ENCODE results near the gene HOXB5. TPM values are rescaled to one million over a fixed set of nuclear protein-coding genes. Genes with fewer than 3 reads are reported as not detected.

Gene HOXB5
- total and polyA plus RNA-seq, 4 donors, result 2.9 to 116 (median 56.0) TPM

DNA sequence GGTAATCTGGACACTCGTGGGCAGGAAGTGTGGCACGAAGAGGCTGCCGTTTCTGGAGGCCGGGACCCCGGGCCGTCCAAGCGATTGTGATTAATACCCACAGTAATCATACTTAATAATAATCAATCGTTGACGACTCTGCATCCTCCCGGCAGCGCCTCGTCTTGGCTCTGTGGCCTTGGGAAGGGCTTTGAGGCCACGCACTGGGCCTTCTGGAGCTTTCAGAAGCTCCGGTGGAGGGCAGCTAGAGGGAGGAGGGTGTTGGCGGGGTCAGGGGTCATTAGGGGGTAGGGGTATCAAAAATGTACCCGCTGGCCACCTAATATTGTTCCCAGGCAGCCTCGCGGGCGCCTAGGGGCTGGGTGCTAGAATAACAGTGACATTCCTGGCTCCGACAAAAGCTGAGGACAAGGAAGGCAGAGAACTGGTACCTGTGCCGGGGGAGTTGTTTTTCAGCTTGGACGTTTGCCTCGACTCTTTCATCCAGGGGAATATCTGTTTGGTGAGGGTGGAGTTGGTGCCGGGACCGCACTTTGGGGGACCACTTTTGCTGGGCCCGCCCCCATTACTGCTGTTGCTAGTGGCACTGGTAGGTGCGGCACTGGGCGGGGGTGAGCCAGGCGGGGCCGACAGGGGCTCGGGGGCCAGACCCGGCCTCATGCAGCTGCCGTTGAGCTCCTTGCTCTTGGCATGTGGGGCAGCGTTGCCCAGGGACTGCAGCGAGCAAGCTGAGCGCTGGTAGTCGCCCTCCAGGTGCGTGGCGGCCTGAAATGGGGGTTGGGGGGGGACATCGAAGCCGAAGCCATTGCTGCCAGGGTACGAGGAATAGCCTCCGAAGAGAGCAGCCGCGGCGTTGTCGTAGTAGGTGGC lies 41.7 kb downstream of the HOXB5 start:
- H3K27me3 ChIP-seq (ENCODE audit: control insufficient read depth, insufficient read depth, low read length), result no peaks in the 10 kb centered on the region
- peak overlapping the region; percentile 99 for H3K27ac ChIP-seq (ENCODE audit: low read depth, low read length)
- H3K4me1 ChIP-seq (ENCODE audit: control insufficient read depth, insufficient read depth, low read length), result peaks cover 70% of the 10 kb centered on the region
- H3K4me3 ChIP-seq (ENCODE audit: low read depth, low read length), result peak overlapping the region; percentile 20
- peaks cover 34% of the 10 kb centered on the region for H3K36me3 ChIP-seq (ENCODE audit: control insufficient read depth, insufficient read depth, low read length)
- no peaks in the 10 kb centered on the region for H3K9me3 ChIP-seq (ENCODE audit: control insufficient read depth, insufficient read depth, low read length)
- WGBS (ENCODE audit: insufficient coverage), result 10% methylated on average over 40 of the region's 47 CpGs
- DNase-seq (ENCODE audit: low read depth in 4 of 6, low spot score in 6 of 6), result peak; percentile 15 to 77 (median 30)

DNA sequence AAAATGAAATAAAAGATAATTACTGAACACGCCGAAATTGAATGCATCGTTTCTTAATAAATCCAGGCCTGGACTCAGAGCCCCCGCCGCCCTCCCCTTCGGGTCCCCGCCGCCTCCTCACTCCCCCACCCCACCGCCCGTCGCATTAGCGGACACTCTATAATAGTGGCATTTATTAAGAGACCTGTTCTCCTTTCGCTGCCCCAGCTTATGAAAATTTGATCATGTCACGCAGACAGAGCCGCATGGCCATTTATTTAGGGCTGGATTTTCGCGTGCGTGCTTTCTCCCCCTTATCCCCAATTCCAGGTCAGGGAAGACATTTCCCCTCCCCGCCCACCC lies 42.4 kb downstream of the HOXB5 start:
- Histone ChIP-seq H3K27ac (ENCODE audit: low read depth, low read length) (peak overlapping the region; percentile 99), H3K4me1 (ENCODE audit: control insufficient read depth, insufficient read depth, low read length) (peaks cover 75% of the 10 kb centered on the region), H3K4me3 (ENCODE audit: low read depth, low read length) (peak overlapping the region; percentile 12), H3K9me3 (ENCODE audit: control insufficient read depth, insufficient read depth, low read length) (no peaks in the 10 kb centered on the region), H3K27me3 (ENCODE audit: control insufficient read depth, insufficient read depth, low read length) (no peaks in the 10 kb centered on the region), H3K36me3 (ENCODE audit: control insufficient read depth, insufficient read depth, low read length) (peaks cover 34% of the 10 kb centered on the region)
- WGBS (ENCODE audit: insufficient coverage), result 20% methylated on average over 6 of the region's 19 CpGs
- DNase-seq (ENCODE audit: low read depth in 4 of 6, low spot score in 6 of 6), result peak; percentile 13 to 91 (median 31)

DNA sequence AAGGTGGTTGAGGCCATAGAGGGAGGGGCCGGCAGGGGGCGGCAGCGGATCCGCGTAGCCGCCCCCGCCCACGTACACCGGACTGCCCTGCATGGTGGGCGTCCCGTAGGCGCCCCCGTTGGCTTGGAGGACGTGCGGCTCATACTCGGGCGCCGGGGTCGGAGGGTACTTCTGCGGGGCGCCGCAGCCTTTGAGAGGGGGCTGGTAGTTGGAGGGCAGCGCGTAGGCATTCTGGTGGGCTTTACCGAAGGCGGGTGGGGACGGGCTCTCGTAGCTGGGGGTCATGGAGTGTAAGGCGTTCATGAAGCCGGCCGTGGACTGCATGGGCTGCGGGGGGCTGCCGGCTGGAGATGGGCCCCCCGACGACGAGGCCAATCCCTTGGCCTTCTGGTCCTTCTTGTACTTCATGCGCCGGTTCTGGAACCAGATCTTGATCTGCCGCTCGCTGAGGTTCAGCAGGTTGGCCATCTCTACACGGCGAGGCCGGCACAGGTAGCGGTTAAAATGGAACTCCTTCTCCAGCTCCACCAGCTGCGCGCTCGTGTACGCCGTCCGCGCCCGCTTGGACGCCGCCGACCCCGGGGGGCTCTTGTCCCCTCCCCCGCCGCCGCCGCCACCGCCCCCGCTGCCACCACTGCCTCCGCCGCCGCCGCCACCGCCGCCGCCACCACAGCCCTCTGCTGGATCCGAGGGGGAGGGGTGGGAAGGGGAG lies 42.9 kb downstream of the HOXB5 start:
- peaks cover 72% of the 10 kb centered on the region for H3K4me1 ChIP-seq (ENCODE audit: control insufficient read depth, insufficient read depth, low read length)
- peak overlapping the region; percentile 27 for H3K4me3 ChIP-seq (ENCODE audit: low read depth, low read length)
- H3K9me3 ChIP-seq (ENCODE audit: control insufficient read depth, insufficient read depth, low read length), result no peaks in the 10 kb centered on the region
- no peaks in the 10 kb centered on the region for H3K27me3 ChIP-seq (ENCODE audit: control insufficient read depth, insufficient read depth, low read length)
- H3K36me3 ChIP-seq (ENCODE audit: control insufficient read depth, insufficient read depth, low read length), result peaks cover 32% of the 10 kb centered on the region
- H3K27ac ChIP-seq (ENCODE audit: low read depth, low read length), result peak overlapping the region; percentile 99
- 9% methylated on average over 57 of the region's 70 CpGs for WGBS (ENCODE audit: insufficient coverage)
- DNase-seq (ENCODE audit: low read depth in 4 of 6, low spot score in 6 of 6), result peak in 3 of 6 donors; percentile 6 to 41 (median 18)

DNA sequence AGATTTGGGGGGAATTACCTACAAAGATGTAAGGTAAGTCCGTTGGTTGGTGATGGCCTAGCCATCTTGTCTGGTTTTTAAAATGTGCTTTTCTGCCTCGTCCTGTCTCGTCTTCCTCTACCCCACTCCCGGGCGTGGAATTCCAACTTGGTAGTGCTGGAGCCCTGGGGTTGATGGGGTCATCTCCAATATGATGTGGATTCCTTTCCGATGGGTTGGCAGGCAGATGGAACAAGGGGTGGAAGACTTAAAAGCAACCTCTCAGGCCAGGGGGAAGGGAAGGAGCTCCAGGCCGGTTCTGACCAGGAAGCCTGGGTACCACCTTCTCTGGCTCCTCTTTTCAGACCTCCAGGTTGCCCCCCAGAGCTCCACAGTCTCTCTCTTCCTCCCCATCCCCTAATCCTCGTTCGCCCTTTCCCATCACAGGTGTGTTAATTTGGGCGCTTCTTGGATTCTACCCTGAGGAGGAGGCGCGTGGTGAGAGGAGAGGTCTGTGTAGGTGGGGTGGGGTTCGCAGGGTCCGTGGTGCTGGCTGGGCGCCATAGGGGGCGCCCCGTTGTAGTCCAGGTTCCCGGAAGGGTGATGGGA lies 43.6 kb downstream of the HOXB5 start:
- Histone ChIP-seq H3K27me3 (ENCODE audit: control insufficient read depth, insufficient read depth, low read length) (no peaks in the 10 kb centered on the region), H3K4me1 (ENCODE audit: control insufficient read depth, insufficient read depth, low read length) (peaks cover 77% of the 10 kb centered on the region), H3K9me3 (ENCODE audit: control insufficient read depth, insufficient read depth, low read length) (no peaks in the 10 kb centered on the region), H3K36me3 (ENCODE audit: control insufficient read depth, insufficient read depth, low read length) (peaks cover 31% of the 10 kb centered on the region), H3K4me3 (ENCODE audit: low read depth, low read length) (peak overlapping the region; percentile 27), H3K27ac (ENCODE audit: low read depth, low read length) (peak overlapping the region; percentile 99)
- DNase-seq (ENCODE audit: low read depth in 4 of 6, low spot score in 6 of 6), result peak in 5 of 6 donors; percentile 8 to 78 (median 26)
- 19% methylated on average over 11 of the region's 18 CpGs for WGBS (ENCODE audit: insufficient coverage)

DNA sequence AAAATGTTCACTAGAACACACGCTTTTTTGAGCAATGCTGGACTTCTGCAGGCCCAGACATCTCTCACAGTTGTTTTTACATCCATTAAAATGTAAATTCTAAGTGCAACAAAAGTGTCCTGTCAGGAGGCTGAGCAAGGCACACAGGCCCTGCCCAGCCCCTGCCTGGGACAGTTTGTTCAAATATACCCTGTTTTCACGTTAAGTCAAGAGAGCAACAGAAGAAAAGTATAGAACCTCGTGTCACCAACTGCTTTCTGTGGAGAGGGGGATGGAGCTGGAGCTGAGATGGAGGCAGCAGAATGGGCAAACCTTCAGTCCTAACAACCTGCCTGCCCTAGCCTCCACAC lies 44.3 kb downstream of the HOXB5 start:
- Histone ChIP-seq H3K27ac (ENCODE audit: low read depth, low read length) (peak overlapping the region; percentile 99), H3K36me3 (ENCODE audit: control insufficient read depth, insufficient read depth, low read length) (peaks cover 25% of the 10 kb centered on the region), H3K4me1 (ENCODE audit: control insufficient read depth, insufficient read depth, low read length) (peaks cover 71% of the 10 kb centered on the region), H3K9me3 (ENCODE audit: control insufficient read depth, insufficient read depth, low read length) (no peaks in the 10 kb centered on the region), H3K27me3 (ENCODE audit: control insufficient read depth, insufficient read depth, low read length) (no peaks in the 10 kb centered on the region), H3K4me3 (ENCODE audit: low read depth, low read length) (peak overlapping the region; percentile 28)
- 0% methylated on average over 1 of the region's 3 CpGs for WGBS (ENCODE audit: insufficient coverage)
- DNase-seq (ENCODE audit: low read depth in 4 of 6, low spot score in 6 of 6), result peak in 5 of 6 donors; percentile 17 to 78 (median 48)

DNA sequence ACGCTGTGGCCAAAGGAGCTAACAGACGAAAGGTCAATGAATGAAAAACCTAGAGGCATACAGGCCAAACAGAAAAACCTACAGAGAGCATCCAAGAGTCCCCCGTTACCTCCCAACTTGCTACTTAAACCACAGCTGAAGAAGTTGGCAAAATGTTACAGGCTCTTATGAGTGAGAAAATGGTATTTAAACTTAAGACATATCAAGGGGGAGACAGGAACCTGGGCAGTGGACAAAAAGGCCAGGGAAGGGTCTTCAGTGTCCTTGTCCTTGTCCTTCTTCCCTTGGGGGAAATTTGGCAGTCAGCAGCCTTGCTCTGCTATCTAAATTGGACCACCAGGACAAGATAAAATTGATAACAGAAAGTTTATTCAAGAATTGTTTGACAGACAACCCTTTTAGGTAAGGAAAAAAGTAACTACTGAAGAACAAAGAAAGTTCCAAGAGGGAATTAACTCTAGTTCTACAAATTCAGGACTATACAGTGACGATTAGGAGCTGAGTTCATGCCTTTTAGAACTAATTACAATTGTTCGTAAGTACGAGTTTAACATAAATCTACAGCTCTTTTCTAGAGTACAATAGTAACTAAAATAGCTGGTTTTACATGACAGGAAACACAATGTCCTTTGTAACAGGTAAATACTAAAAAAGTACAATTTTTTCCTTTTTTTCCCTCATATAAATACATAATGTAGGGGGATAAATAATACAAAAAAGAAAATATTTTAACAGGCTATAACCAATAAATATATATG lies 44.9 kb downstream of the HOXB5 start:
- H3K27ac ChIP-seq (ENCODE audit: low read depth, low read length), result peak overlapping the region; percentile 99
- DNase-seq (ENCODE audit: low read depth in 4 of 6, low spot score in 6 of 6), result peak in 5 of 6 donors; percentile 16 to 77 (median 29)
- H3K27me3 ChIP-seq (ENCODE audit: control insufficient read depth, insufficient read depth, low read length), result no peaks in the 10 kb centered on the region
- peaks cover 70% of the 10 kb centered on the region for H3K4me1 ChIP-seq (ENCODE audit: control insufficient read depth, insufficient read depth, low read length)
- peaks cover 24% of the 10 kb centered on the region for H3K36me3 ChIP-seq (ENCODE audit: control insufficient read depth, insufficient read depth, low read length)
- no CpG with 5 or more reads among the region's 6 CpGs for WGBS (ENCODE audit: insufficient coverage)
- no peaks in the 10 kb centered on the region for H3K9me3 ChIP-seq (ENCODE audit: control insufficient read depth, insufficient read depth, low read length)
- H3K4me3 ChIP-seq (ENCODE audit: low read depth, low read length), result peak overlapping the region; percentile 28

DNA sequence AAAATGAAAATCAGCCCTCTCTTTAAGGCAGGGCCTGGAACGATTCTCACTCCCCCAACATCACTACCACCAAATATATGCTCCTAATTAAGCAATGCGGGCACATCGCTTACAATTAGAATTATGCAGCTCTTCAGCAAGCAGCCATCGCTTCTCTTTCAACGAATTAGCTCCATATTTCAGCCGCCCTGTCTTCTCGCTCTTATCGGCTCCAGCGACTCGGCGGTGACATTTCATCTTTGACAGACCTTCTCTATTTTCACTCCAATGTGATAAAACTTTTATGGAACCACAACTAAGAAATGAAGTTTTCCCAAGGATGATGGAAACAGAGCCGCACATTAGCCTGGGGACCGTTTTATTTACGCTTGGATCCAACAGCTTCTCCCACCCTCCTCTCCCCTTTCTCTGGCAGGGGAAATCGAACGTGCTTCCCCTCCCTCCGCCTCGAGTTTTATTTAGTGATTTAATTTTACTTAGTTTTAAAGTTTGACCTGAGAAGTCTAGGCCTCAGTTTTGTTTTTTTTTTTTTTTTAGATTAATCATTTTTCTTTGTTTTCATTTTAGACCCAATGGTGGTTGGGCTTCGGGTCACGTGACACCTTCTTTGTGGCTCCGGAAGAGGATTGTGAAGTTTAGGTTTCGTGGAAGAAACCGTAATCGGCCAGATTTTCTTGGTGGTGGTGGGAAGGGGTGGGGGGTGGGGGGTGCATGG lies 45.6 kb downstream of the HOXB5 start:
- peaks cover 65% of the 10 kb centered on the region for H3K4me1 ChIP-seq (ENCODE audit: control insufficient read depth, insufficient read depth, low read length)
- no peaks in the 10 kb centered on the region for H3K9me3 ChIP-seq (ENCODE audit: control insufficient read depth, insufficient read depth, low read length)
- H3K27ac ChIP-seq (ENCODE audit: low read depth, low read length), result peak overlapping the region; percentile 99
- peak overlapping the region; percentile 28 for H3K4me3 ChIP-seq (ENCODE audit: low read depth, low read length)
- DNase-seq (ENCODE audit: low read depth in 4 of 6, low spot score in 6 of 6), result peak in 5 of 6 donors; percentile 52 to 89 (median 74)
- H3K27me3 ChIP-seq (ENCODE audit: control insufficient read depth, insufficient read depth, low read length), result no peaks in the 10 kb centered on the region
- WGBS (ENCODE audit: insufficient coverage), result 2% methylated on average over 16 of the region's 24 CpGs
- peaks cover 28% of the 10 kb centered on the region for H3K36me3 ChIP-seq (ENCODE audit: control insufficient read depth, insufficient read depth, low read length)

DNA sequence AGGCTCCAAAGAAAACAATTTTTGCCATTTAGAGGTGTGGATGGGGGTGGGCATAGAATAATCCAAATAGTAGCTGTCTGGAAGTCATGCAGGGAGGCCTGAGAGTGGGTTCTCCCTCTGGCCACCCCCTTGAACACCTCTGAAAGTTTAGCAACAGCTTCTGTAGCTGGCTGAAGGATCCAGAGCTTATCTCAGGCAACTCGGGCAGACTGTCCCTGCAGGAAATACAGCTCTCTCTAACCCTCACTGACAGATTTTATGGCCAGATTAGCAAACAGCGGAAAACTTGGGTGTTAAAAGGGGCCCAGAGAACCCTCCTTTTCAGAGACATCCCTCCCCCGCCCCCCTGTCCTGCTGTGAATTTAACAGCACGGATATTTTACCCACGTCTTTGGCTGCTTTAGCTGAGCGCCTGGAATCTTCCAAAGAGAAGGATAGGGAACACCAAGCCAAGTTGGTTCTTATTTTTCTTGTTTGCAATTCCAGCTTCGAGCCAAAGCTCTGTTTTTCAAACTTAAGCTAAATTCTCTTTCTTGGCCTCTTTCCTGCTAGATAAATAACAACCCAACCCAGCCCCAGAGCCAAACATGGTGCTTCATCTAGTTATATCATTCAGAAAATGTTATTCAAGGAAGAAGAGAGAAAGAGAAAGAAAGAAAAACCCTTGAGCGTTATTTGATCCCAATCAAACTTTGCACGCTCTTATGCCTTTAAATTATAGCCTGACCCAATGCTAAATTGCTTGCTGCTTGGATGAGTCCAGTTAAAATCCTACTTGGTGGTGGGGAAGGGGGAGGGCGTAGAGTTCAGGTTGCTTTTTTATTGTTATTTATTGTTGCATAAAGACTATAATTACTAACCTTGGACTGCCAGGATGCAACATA lies 46.4 kb downstream of the HOXB5 start:
- DNase-seq (ENCODE audit: low read depth in 4 of 6, low spot score in 6 of 6), result peak in 5 of 6 donors; percentile 73 to 95 (median 80)
- H3K27me3 ChIP-seq (ENCODE audit: control insufficient read depth, insufficient read depth, low read length), result no peaks in the 10 kb centered on the region
- H3K9me3 ChIP-seq (ENCODE audit: control insufficient read depth, insufficient read depth, low read length), result no peaks in the 10 kb centered on the region
- H3K4me3 ChIP-seq (ENCODE audit: low read depth, low read length), result peak overlapping the region; percentile 28
- peak overlapping the region; percentile 99 for H3K27ac ChIP-seq (ENCODE audit: low read depth, low read length)
- peaks cover 30% of the 10 kb centered on the region for H3K36me3 ChIP-seq (ENCODE audit: control insufficient read depth, insufficient read depth, low read length)
- H3K4me1 ChIP-seq (ENCODE audit: control insufficient read depth, insufficient read depth, low read length), result peaks cover 57% of the 10 kb centered on the region
- WGBS (ENCODE audit: insufficient coverage), result 9% methylated on average over 4 of the region's 10 CpGs

Data from spinal cord (tissue), 10 donors.